Tibial nerve (tissue), 4 donors: ENCODE results near the gene ZNF548. TPM values are rescaled to one million over a fixed set of nuclear protein-coding genes. Genes with fewer than 3 reads are reported as not detected.

Experiments
- DNase-seq, 2 donors: peaks; one replicate each; pipeline ENCODE4 v3.0.0-alpha.2; 2019; ENCODE audit warnings: low spot score in 2 of 2
- H3K27ac ChIP-seq, 4 donors: fragments of 200-600 bp; sonication (generic) in 3 of 4; one replicate each; pipeline ENCODE4 v1.5.1; 2017 to 2019; ENCODE audit warnings: mild to moderate bottlenecking in 1 of 4
- H3K27me3 ChIP-seq, 2 donors: fragments of 200-600 bp; sonication (generic) in 1 of 2; one replicate each; pipeline versions ENCODE4 v1.5.1 to v1.6.0; 2017 to 2019
- H3K36me3 ChIP-seq, 3 donors: fragments of 200-600 bp; sonication (generic); one replicate each; pipeline ENCODE4 v1.5.1; 2018 to 2019
- H3K4me1 ChIP-seq, 4 donors: fragments of 200-600 bp; sonication (generic) in 3 of 4; one replicate each; pipeline ENCODE4 v1.5.1; 2017 to 2019
- H3K4me3 ChIP-seq, 4 donors: fragments of 200-600 bp; sonication (generic) in 3 of 4; one replicate each; pipeline ENCODE4 v1.5.1; 2017 to 2019; ENCODE audit warnings: mild to moderate bottlenecking in 1 of 4, moderate library complexity in 1 of 4
- H3K9me3 ChIP-seq, 4 donors: fragments of 200-600 bp; sonication (generic) in 3 of 4; one replicate each; pipeline ENCODE4 v1.5.1; 2017 to 2019
- CTCF ChIP-seq, 5 experiments: fragments of 200-600 bp in 3 of 5; fragments of 450-650 bp in 2 of 5; sonication (generic) in 3 of 5; IDR thresholded peaks; one replicate each; pipeline ENCODE4 v1.5.1; 2016 to 2019; ENCODE audit warnings: antibody characterized with exemption in 5 of 5, mild to moderate bottlenecking in 3 of 5, moderate library complexity in 2 of 5
- EP300 ChIP-seq, 2 donors: sonication (generic); formaldehyde crosslinking; IDR thresholded peaks; one replicate each; pipeline ENCODE4 v1.6.1; 2017; ENCODE audit warnings: antibody characterized with exemption in 2 of 2, mild to moderate bottlenecking in 1 of 2
- POLR2A ChIP-seq, 2 donors: fragments of 450-650 bp; IDR thresholded peaks; one replicate each; pipeline ENCODE4 v1.6.1; 2017; ENCODE audit warnings: antibody characterized with exemption in 2 of 2, mild to moderate bottlenecking in 2 of 2, moderate library complexity in 2 of 2
- WGBS, 2 donors: methylation state at CpG; one replicate each; pipeline ENCODE4 v1.1.5; 2018; 5-methylcytosine and 5-hydroxymethylcytosine counted together
- total RNA-seq, 4 donors: library from RNA; depleted of rRNA; stranded (reverse); fragments of >200 nt; gene quantifications; one replicate each; pipeline ENCODE4 v1.1.0, GENCODE V29; 2016

ZNF548 gene
- 10 to 100 TPM; 19.8 to 40.0 (median 31.2) TPM for total RNA-seq

- TF ChIP-seq POLR2A (IDR thresholded peaks at IDR 0.05) (peak; percentile 10 to 56), EP300 (IDR thresholded peaks at IDR 0.05) (peak; percentile 83 to 93), CTCF (IDR thresholded peaks at IDR 0.05) (peak in 4 of 5 experiments; percentile 7 to 65 (median 30))
- 0 to 1% methylated on average over 43 to 48 of the region's 50 CpGs for WGBS, 2 donors
Observed at GRCh38 chr19:57389730-57390598, at the start of gene ZNF548. Gene ZNF548, plus strand, starts transcription at chr19:57389854. Its CDS starts 246 bp downstream, at chr19:57390100.

GRCh38 chr19:57342582-57342981 lies 47.1 kb upstream of the ZNF548 start:
- Histone ChIP-seq H3K27ac (no peak overlapping the region), H3K4me3 (no peak overlapping the region), H3K4me1 (no peaks in the 10 kb centered on the region), H3K36me3 (no peaks in the 10 kb centered on the region), H3K27me3 (no peaks in the 10 kb centered on the region), H3K9me3 (no peaks in the 10 kb centered on the region)
- WGBS, 2 donors, result 72 to 78% methylated on average over 6 of the region's 6 CpGs
- TF ChIP-seq POLR2A (IDR thresholded peaks at IDR 0.05) (no peak), CTCF (IDR thresholded peaks at IDR 0.05) (no peak), EP300 (IDR thresholded peaks at IDR 0.05) (no peak)
- no peak for DNase-seq

More at GRCh38 chr19:57389730-57390598, at the start of gene ZNF548:
- peak; percentile 86 to 95 for DNase-seq
- H3K4me1 ChIP-seq, result peaks cover 0 to 20% (median 6%) of the 10 kb centered on the region in 4 donors
- H3K36me3 ChIP-seq, result peaks cover 0 to 36% (median 0%) of the 10 kb centered on the region in 3 donors
- peak within 1 kb of the TSS; percentile 72 to 98 (median 87) for H3K27ac ChIP-seq
- peak within 1 kb of the TSS; percentile 50 to 77 (median 74) for H3K4me3 ChIP-seq
- peaks cover 0 to 36% (median 3%) of the 10 kb centered on the region in 4 donors for H3K9me3 ChIP-seq
- H3K27me3 ChIP-seq, result no peaks in the 10 kb centered on the region

DNA sequence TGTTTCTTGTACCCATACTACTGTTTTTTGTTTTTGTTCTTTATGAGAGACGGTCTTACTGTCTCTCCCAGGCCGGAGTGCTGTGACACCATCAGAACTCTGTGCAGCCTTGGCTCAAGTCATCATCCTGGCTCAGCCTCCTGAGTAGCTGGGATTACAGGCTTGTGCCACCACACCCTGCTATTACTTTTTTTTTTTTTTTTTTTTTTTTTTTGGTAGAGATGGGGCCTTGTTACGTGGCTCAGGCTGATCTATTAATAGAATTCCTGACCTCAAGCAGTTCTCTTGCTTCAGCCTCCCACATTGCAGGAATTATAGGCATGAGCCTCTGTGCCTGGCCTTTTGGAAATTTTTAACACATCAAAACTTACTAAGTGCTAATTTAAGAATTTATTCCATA lies 41.5 kb upstream of the ZNF548 start:
- H3K36me3 ChIP-seq, result peaks cover 0 to 8% (median 0%) of the 10 kb centered on the region in 3 donors
- peaks cover 0 to 16% (median 13%) of the 10 kb centered on the region in 4 donors for H3K4me1 ChIP-seq
- TF ChIP-seq CTCF (IDR thresholded peaks at IDR 0.05) (no peak), POLR2A (IDR thresholded peaks at IDR 0.05) (no peak), EP300 (IDR thresholded peaks at IDR 0.05) (no peak)
- DNase-seq, result no peak
- no peaks in the 10 kb centered on the region for H3K27me3 ChIP-seq
- WGBS, 2 donors, result 64 to 68% methylated on average over 3 of the region's 3 CpGs
- no peak overlapping the region for H3K27ac ChIP-seq
- H3K9me3 ChIP-seq, result peaks cover 0 to 13% (median under 1%) of the 10 kb centered on the region in 4 donors
- H3K4me3 ChIP-seq, result no peak overlapping the region

DNA sequence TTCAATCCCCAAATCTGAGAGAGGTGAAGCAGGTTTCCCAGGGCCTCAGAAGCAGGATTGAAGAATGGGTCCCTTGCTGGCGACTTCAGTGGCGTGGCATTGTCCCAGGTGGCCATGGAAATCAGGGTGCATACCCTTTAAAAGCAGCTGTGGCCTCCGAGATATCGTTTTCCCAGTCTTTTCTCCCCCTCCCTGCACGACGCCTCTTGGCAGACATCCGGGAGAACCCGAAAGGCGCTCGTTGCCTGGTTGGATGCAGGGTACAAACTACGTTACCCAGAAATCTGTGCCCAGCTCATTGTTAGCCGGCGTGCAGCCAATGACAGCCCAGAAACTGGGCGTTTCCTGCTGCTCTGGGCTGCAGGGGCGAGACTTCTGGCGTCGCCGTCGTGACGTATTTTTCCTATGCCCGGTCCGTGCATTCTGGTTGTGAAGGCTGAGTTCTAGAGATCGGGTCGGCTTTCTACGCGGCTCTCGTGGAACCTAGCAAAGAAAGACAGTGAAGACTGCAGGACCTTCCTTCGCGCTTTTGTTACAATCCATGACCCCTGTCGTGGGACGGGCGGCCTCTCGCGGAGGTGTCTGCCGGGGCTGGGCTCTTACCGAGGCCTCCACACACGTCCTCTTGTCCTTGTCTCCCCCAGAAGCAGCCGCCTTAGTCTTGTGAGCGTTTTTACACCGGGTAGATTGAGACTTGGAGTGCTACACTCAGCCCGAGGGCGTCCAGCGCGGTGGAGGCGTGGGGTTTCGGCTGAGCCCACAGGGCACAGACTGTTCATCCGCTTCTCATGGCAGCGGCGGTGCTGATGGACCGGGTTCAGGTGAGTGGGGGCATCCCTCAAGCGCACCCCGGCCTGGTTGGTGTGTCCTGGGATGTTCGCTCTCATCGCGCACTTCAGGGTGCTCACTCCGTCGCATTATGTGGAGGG lies 38.5 kb upstream of the ZNF548 start, which contains the start of gene ZNF304:
Gene ZNF304, plus strand, starts transcription at position 395 of the 929 bp plus-strand sequence. Its CDS starts 394 bp downstream, at position 789.
- H3K4me3 ChIP-seq, result peak within 1 kb of the TSS; percentile 80 to 95 (median 82)
- peak within 1 kb of the TSS in 3 of 4 donors; percentile 73 to 86 (median 73) for H3K27ac ChIP-seq
- H3K9me3 ChIP-seq, result peaks cover 0 to 43% (median 15%) of the 10 kb centered on the region in 4 donors
- 1 to 3% methylated on average over 54 to 57 of the region's 57 CpGs for WGBS, 2 donors
- TF ChIP-seq CTCF (IDR thresholded peaks at IDR 0.05), result no peak
- peak; percentile 48 to 69 for TF ChIP-seq EP300 (IDR thresholded peaks at IDR 0.05)
- H3K4me1 ChIP-seq, result peaks cover 0 to 16% (median 13%) of the 10 kb centered on the region in 4 donors
- H3K27me3 ChIP-seq, result no peaks in the 10 kb centered on the region
- DNase-seq, result peak; percentile 76 to 87
- peaks cover 12 to 38% (median 24%) of the 10 kb centered on the region in 3 donors for H3K36me3 ChIP-seq
